AG09309 (cell line): ENCODE data around the gene CMTR1.

Source experiments
- DNase-seq: peaks from one replicate; pipeline ENCODE4 v3.0.0-alpha.2; 2010; ENCODE audit warnings: low read depth
- H3K4me3 ChIP-seq: 2 replicates; pipeline ENCODE4 v1.5.1; 2011; ENCODE audit warnings: mild to moderate bottlenecking, low read depth, low read length, moderate library complexity; ENCODE audit not compliant: control insufficient read depth
- CTCF ChIP-seq: IDR thresholded peaks from 2 replicates; pipeline ENCODE4 v1.5.1; 2011; ENCODE audit warnings: mild to moderate bottlenecking, low read depth, low read length, inconsistent platforms; ENCODE audit not compliant: insufficient read depth, control insufficient read depth; ENCODE audit errors: missing control alignments

The CMTR1 gene

GRCh38 chr6:37504024-37504423, 71.0 kb downstream of the CMTR1 start:
- H3K4me3 ChIP-seq, result no peak overlapping the region
- TF ChIP-seq CTCF, result no peak
- no peak for DNase-seq

GRCh38 chr6:37506479-37506878, 73.5 kb downstream of the CMTR1 start:
- no peak for DNase-seq
- no peak for TF ChIP-seq CTCF

GRCh38 chr6:37507077-37507476, 74.1 kb downstream of the CMTR1 start:
- no peak overlapping the region for H3K4me3 ChIP-seq
- no peak for TF ChIP-seq CTCF
- no peak for DNase-seq

More at GRCh38 chr6:37506479-37506878, 73.5 kb downstream of the CMTR1 start:
- H3K4me3 ChIP-seq, result no peak overlapping the region

- H3K4me3 ChIP-seq, result no peak overlapping the region
- DNase-seq, result no peak
These were observed 74.8 kb downstream of the CMTR1 start for GRCh38 chr6:37507690-37508421.

GRCh38 chr6:37511201-37511600, 78.2 kb downstream of the CMTR1 start:
- DNase-seq, result no peak
- no peak overlapping the region for H3K4me3 ChIP-seq
- no peak for TF ChIP-seq CTCF

More at GRCh38 chr6:37507690-37508421, 74.8 kb downstream of the CMTR1 start:
- no peak for TF ChIP-seq CTCF

- no peak for DNase-seq
- TF ChIP-seq CTCF, result no peak
- no peak overlapping the region for H3K4me3 ChIP-seq
These were observed 78.9 kb downstream of the CMTR1 start for GRCh38 chr6:37511910-37512399.
